HCT116 (cell line): Measurements from ENCODE around the gene EPHB2. TPM values are rescaled to one million over a fixed set of nuclear protein-coding genes. Genes with fewer than 3 reads are reported as not detected.
A peak's percentile ranks its signal among the peaks of the same experiment; 100 is the strongest.

ENCODE experiments used
- ATAC-seq: fragments of 200-7000 bp; cut with Tn5 transposase; 2 replicates; pipeline ENCODE4 v1.9.1; 2020; ENCODE audit warnings: mild to moderate bottlenecking, moderate library complexity
- BruUV-seq: library from RNA; stranded (reverse); fragments of 400-500 nt; replicated peaks from 2 replicates; lab custom pipeline; 2021; lab: Mats Ljungman, UMichigan
- CTCF ChIA-PET: fragments of 300-600 bp; sonication (Branson Sonifier 250); formaldehyde crosslinking; loops from one replicate; lab custom pipeline; 2021; ENCODE audit warnings: antibody characterized with exemption; lab: Charles Lee
- POLR2A ChIA-PET: fragments of 300-600, 350-600 bp; sonication (Branson Sonifier 250); formaldehyde crosslinking; loops from one replicate; lab custom pipeline; 2021; ENCODE audit warnings: antibody characterized with exemption; lab: Charles Lee
- RAD21 ChIA-PET, 2 experiments: fragments of 300-600 bp; sonication (Branson Sonifier 250); formaldehyde crosslinking; loops; one replicate each; lab custom pipeline; 2023; ENCODE audit warnings: low total read pairs in 2 of 2; ENCODE audit not compliant: uncharacterized antibody in 2 of 2, unreplicated experiment in 2 of 2, low non-redundant PET in 1 of 2; lab: Charles Lee
- DNase-seq: peaks from one replicate; pipeline ENCODE4 v3.0.0-alpha.2; 2010; ENCODE audit warnings: low read depth, low spot score
- H2AFZ ChIP-seq: fragments of 200-600 bp; shearing (Covaris generic), sonication (generic); 2 replicates; pipeline ENCODE4 v1.6.1; 2017; ENCODE audit warnings: low read depth, mixed run types, mixed read lengths, antibody characterized with exemption, low read length; ENCODE audit not compliant: poor library complexity, severe bottlenecking
- H3K27ac ChIP-seq: 2 replicates; pipeline ENCODE4 v1.5.1; 2012; ENCODE audit warnings: low read depth, low read length
- H3K27me3 ChIP-seq: fragments of 200-600 bp; sonication (generic); 2 replicates; pipeline ENCODE4 v1.6.1; 2016; ENCODE audit warnings: mixed run types, low read length, mixed read lengths; ENCODE audit not compliant: insufficient read depth
- H3K36me3 ChIP-seq, 2 experiments: fragments of 200-500 bp in 1 of 2; fragments of 200-600 bp in 1 of 2; sonication (Bioruptor generic) in 1 of 2; sonication (generic) in 1 of 2; 2 replicates each; pipeline versions ENCODE4 v1.5.1 to v1.6.1; 2014 to 2016; ENCODE audit warnings: low read length in 2 of 2, inconsistent platforms in 1 of 2, mixed read lengths in 1 of 2, mixed run types in 1 of 2; ENCODE audit not compliant: insufficient read depth in 2 of 2, control insufficient read depth in 1 of 2
- H3K4me1 ChIP-seq, 2 experiments: fragments of 200-600 bp in 1 of 2; sonication (generic) in 1 of 2; 2 replicates each; pipeline versions ENCODE4 v1.5.1 to v1.6.1; 2012 to 2017; ENCODE audit warnings: low read length in 2 of 2, inconsistent platforms in 1 of 2, mild to moderate bottlenecking in 1 of 2, mixed read lengths in 1 of 2, mixed run types in 1 of 2, moderate library complexity in 1 of 2; ENCODE audit not compliant: insufficient read depth in 2 of 2, control insufficient read depth in 1 of 2
- H3K4me2 ChIP-seq: fragments of 200-600 bp; sonication (generic); 2 replicates; pipeline ENCODE4 v1.6.1; 2017; ENCODE audit warnings: mixed run types, low read length, mixed read lengths
- H3K4me3 ChIP-seq, 2 experiments: fragments of 200-600 bp in 1 of 2; sonication (generic) in 1 of 2; replicated peaks in 1 of 2; 2 replicates each; pipeline ENCODE4 v1.5.1; 2011 to 2016; ENCODE audit warnings: low read length in 2 of 2, control low read depth in 1 of 2, low read depth in 1 of 2, mild to moderate bottlenecking in 1 of 2, mixed read lengths in 1 of 2, mixed run types in 1 of 2
- H3K79me2 ChIP-seq: fragments of 200-600 bp; sonication (generic); 2 replicates; pipeline ENCODE4 v1.6.1; 2017; ENCODE audit warnings: mild to moderate bottlenecking, mixed run types, low read length, moderate library complexity, mixed read lengths; ENCODE audit not compliant: insufficient read depth
- H3K9ac ChIP-seq: fragments of 200-600 bp; sonication (generic); 2 replicates; pipeline ENCODE4 v1.6.1; 2016; ENCODE audit warnings: low read length, mixed read lengths
- H3K9me2 ChIP-seq: fragments of 200-600 bp; sonication (generic), shearing (Covaris generic); 2 replicates; pipeline ENCODE4 v1.6.1; 2017; ENCODE audit warnings: mixed run types, mild to moderate bottlenecking, moderate library complexity; ENCODE audit not compliant: insufficient read depth
- H3K9me3 ChIP-seq, 2 experiments: fragments of 200-500 bp in 1 of 2; fragments of 200-600 bp in 1 of 2; sonication (Bioruptor generic) in 1 of 2; sonication (generic) in 1 of 2; 2 replicates each; pipeline ENCODE4 v1.6.1; 2014 to 2017; ENCODE audit warnings: low read length in 2 of 2, mixed read lengths in 2 of 2, inconsistent platforms in 1 of 2, low read depth in 1 of 2, mild to moderate bottlenecking in 1 of 2, mixed run types in 1 of 2, moderate library complexity in 1 of 2; ENCODE audit not compliant: control insufficient read depth in 1 of 2, insufficient read depth in 1 of 2
- H4K20me1 ChIP-seq: fragments of 200-600 bp; sonication (generic), shearing (Covaris generic); 2 replicates; pipeline ENCODE4 v1.6.1; 2017; ENCODE audit warnings: mixed run types, mild to moderate bottlenecking, moderate library complexity; ENCODE audit not compliant: insufficient read depth
- ATF3 ChIP-seq: IDR thresholded peaks from 2 replicates; pipeline ENCODE4 v1.6.1; 2012
- CTCF ChIP-seq, 3 experiments: fragments of 200-600 bp in 1 of 3; sonication (generic) in 1 of 3; IDR thresholded peaks in 2 of 3; conservative IDR thresholded peaks in 1 of 3; 2 replicates each; pipeline ENCODE4 v1.5.1; 2012 to 2017; ENCODE audit warnings: low read depth in 2 of 3, low read length in 2 of 3, antibody characterized with exemption in 1 of 3, borderline replicate concordance in 1 of 3, control low read depth in 1 of 3, mild to moderate bottlenecking in 1 of 3, mixed read lengths in 1 of 3, mixed run types in 1 of 3, moderate library complexity in 1 of 3; ENCODE audit not compliant: insufficient read depth in 1 of 3
- EGR1 ChIP-seq: IDR thresholded peaks from 2 replicates; pipeline ENCODE4 v1.6.1; 2012; ENCODE audit warnings: low read depth
- EZH2 ChIP-seq: fragments of 200-600 bp; sonication (generic); IDR thresholded peaks from 2 replicates; pipeline ENCODE4 v1.6.1; 2017; ENCODE audit warnings: antibody characterized with exemption, mixed run types
- EZH2phosphoT487 ChIP-seq: fragments of 200-600 bp; IDR thresholded peaks from 2 replicates; pipeline ENCODE4 v1.6.1; 2018; ENCODE audit warnings: antibody characterized with exemption, borderline replicate concordance
- FOSL1 ChIP-seq: IDR thresholded peaks from 2 replicates; pipeline ENCODE4 v1.6.1; 2012; ENCODE audit warnings: low read depth
- JUND ChIP-seq: IDR thresholded peaks from 2 replicates; pipeline ENCODE4 v1.6.1; 2012
- MAX ChIP-seq: IDR thresholded peaks from 2 replicates; pipeline ENCODE4 v1.6.1; 2012
- REST ChIP-seq: IDR thresholded peaks from 2 replicates; pipeline ENCODE4 v1.6.1; 2012; ENCODE audit warnings: low read depth
- SIN3A ChIP-seq: IDR thresholded peaks from 2 replicates; pipeline ENCODE4 v1.6.1; 2012; ENCODE audit warnings: low read depth
- SRF ChIP-seq: IDR thresholded peaks from 2 replicates; pipeline ENCODE4 v1.6.1; 2012; ENCODE audit warnings: low read depth
- TCF7L2 ChIP-seq: IDR thresholded peaks from 2 replicates; pipeline ENCODE4 v1.7.0; 2011; ENCODE audit warnings: borderline replicate concordance, inconsistent platforms; ENCODE audit not compliant: insufficient read depth, insufficient read length; ENCODE audit errors: extremely low read depth
- YY1 ChIP-seq: IDR thresholded peaks from 2 replicates; pipeline ENCODE4 v1.6.1; 2011; ENCODE audit warnings: low read length, low read depth, moderate library complexity, mild to moderate bottlenecking; ENCODE audit not compliant: insufficient replicate concordance; ENCODE audit errors: extremely low read depth
- ZBTB33 ChIP-seq: IDR thresholded peaks from 2 replicates; pipeline ENCODE4 v1.6.1; 2011; ENCODE audit warnings: mild to moderate bottlenecking, low read length, moderate library complexity; ENCODE audit not compliant: insufficient replicate concordance; ENCODE audit errors: extremely low read depth
- intact Hi-C: fragments of 100-400 bp; cut with micrococcal nuclease; formaldehyde crosslinking; loops from 2 replicates; pipeline ENCODE4 v1.10.0; 2022
- total RNA-seq: library from RNA; stranded (reverse); gene quantifications from one replicate; pipeline ENCODE4 v1.2.1, GENCODE V29; 2021; ENCODE audit not compliant: unreplicated experiment

EPHB2 gene
- total RNA-seq, 1 experiment from 2014 or later: 19.5 TPM

GRCh38 chr1:22778862-22779520 is 68.4 kb downstream of the EPHB2 start (continued):
- no peak for TF ChIP-seq JUND
- no peak for TF ChIP-seq ATF3
- no peak for TF ChIP-seq SIN3A

- ATAC-seq: peak; percentile 100
- no peaks in the 10 kb centered on the region for H3K79me2 ChIP-seq
- H3K9me3 ChIP-seq: no peaks in the 10 kb centered on the region
- intact Hi-C loops: no loop called here
- DNase-seq: peak; percentile 64
- H3K36me3 ChIP-seq: no peaks in the 10 kb centered on the region
- POLR2A ChIA-PET: no interaction called here
- H4K20me1 ChIP-seq: no peaks in the 10 kb centered on the region
- no peaks in the 10 kb centered on the region for H3K27me3 ChIP-seq
- RAD21 ChIA-PET: no interaction called here
- peaks cover 0 to 14% of the 10 kb centered on the region in 2 experiments; a peak in 2 of 4 replicates for H3K4me1 ChIP-seq
- H2AFZ ChIP-seq: no peak overlapping the region
- no peak overlapping the region for H3K4me3 ChIP-seq
- CTCF ChIA-PET: no interaction called here
- H3K4me2 ChIP-seq: no peak overlapping the region
- no peak overlapping the region for H3K9ac ChIP-seq
- no peaks in the 10 kb centered on the region for H3K9me2 ChIP-seq
- TF ChIP-seq YY1 (no peak), REST (no peak), TCF7L2 (no peak), FOSL1 (no peak), CTCF (IDR thresholded peaks at IDR 0.05 in 2 of 3, conservative IDR thresholded peaks at IDR 0.05 in 1 of 3; ENCODE audit: borderline replicate concordance in 1 of 3, insufficient read depth in 1 of 3, low read depth in 2 of 3, low read length in 2 of 3) (no peak), SRF (no peak), EGR1 (no peak), EZH2phosphoT487 (no peak), ZBTB33 (no peak), MAX (no peak), EZH2 (no peak)
- TF ChIP-seq, all 23 proteins: peak for 0
- H3K27ac ChIP-seq: no peak overlapping the region
- no TSS peak for BruUV-seq
These were observed 70.1 kb downstream of the EPHB2 start for GRCh38 chr1:22780696-22781095.
